MCF 10A (cell line): ENCODE data around the gene TMEM150B. TPM values are rescaled to one million over a fixed set of nuclear protein-coding genes. Genes with fewer than 3 reads are reported as not detected.

Experiments used
- BruUV-seq: library from RNA; stranded (reverse); fragments of 400-500 nt; replicated peaks from 2 replicates; lab custom pipeline; 2021; lab: Mats Ljungman, UMichigan
- CTCF ChIA-PET: fragments of 300-600 bp; sonication (Branson Sonifier 250); formaldehyde crosslinking; extraction: SDS; loops from one replicate; lab custom pipeline; 2021; ENCODE audit warnings: antibody characterized with exemption, inconsistent platforms; lab: Yijun Ruan, JAX
- POLR2A ChIA-PET: fragments of 300-600, 350-650 bp; sonication (Branson Sonifier 250); formaldehyde crosslinking; extraction: SDS; loops from one replicate; lab custom pipeline; 2020; ENCODE audit warnings: antibody characterized with exemption, inconsistent platforms; lab: Yijun Ruan, JAX
- DNase-seq: peaks from one replicate; pipeline ENCODE4 v3.0.0-alpha.2; 2018; ENCODE audit not compliant: unreplicated experiment
- H3K27ac Mint-ChIP-seq: one replicate; pipeline ENCODE4 v1.8.0; 2022; ENCODE audit warnings: mild to moderate bottlenecking, low read depth, mixed read lengths; ENCODE audit not compliant: unreplicated experiment
- H3K27me3 Mint-ChIP-seq: one replicate; pipeline ENCODE4 v1.8.0; 2022; ENCODE audit warnings: mixed read lengths; ENCODE audit not compliant: insufficient read depth, unreplicated experiment
- H3K36me3 Mint-ChIP-seq: one replicate; pipeline ENCODE4 v1.8.0; 2022; ENCODE audit warnings: mild to moderate bottlenecking, moderate library complexity, mixed read lengths; ENCODE audit not compliant: insufficient read depth, unreplicated experiment
- H3K4me1 Mint-ChIP-seq: one replicate; pipeline ENCODE4 v1.8.0; 2022; ENCODE audit warnings: mixed read lengths; ENCODE audit not compliant: insufficient read depth, unreplicated experiment
- H3K4me3 Mint-ChIP-seq: one replicate; pipeline ENCODE4 v1.8.0; 2022; ENCODE audit warnings: mild to moderate bottlenecking, moderate library complexity, mixed read lengths; ENCODE audit not compliant: unreplicated experiment
- H3K9me3 Mint-ChIP-seq: one replicate; pipeline ENCODE4 v1.8.0; 2022; ENCODE audit warnings: mixed read lengths; ENCODE audit not compliant: unreplicated experiment
- intact Hi-C: fragments of 100-400 bp; cut with micrococcal nuclease; formaldehyde crosslinking; loops from 2 replicates; pipeline ENCODE4 v1.14.1; 2022
- total RNA-seq: library from RNA; stranded (reverse); gene quantifications from 2 replicates; pipeline ENCODE4 v1.2.3, GENCODE V29; 2022
- TF ChIP-seq, protein P1 (sequence below): fragments of 200-600 bp; IDR thresholded peaks from one replicate; pipeline ENCODE4 v1.8.0; 2022; ENCODE audit warnings: antibody characterized with exemption, mild to moderate bottlenecking; ENCODE audit not compliant: unreplicated experiment

Gene TMEM150B
- total RNA-seq, 1 experiment from 2014 or later, result not detected

DNA sequence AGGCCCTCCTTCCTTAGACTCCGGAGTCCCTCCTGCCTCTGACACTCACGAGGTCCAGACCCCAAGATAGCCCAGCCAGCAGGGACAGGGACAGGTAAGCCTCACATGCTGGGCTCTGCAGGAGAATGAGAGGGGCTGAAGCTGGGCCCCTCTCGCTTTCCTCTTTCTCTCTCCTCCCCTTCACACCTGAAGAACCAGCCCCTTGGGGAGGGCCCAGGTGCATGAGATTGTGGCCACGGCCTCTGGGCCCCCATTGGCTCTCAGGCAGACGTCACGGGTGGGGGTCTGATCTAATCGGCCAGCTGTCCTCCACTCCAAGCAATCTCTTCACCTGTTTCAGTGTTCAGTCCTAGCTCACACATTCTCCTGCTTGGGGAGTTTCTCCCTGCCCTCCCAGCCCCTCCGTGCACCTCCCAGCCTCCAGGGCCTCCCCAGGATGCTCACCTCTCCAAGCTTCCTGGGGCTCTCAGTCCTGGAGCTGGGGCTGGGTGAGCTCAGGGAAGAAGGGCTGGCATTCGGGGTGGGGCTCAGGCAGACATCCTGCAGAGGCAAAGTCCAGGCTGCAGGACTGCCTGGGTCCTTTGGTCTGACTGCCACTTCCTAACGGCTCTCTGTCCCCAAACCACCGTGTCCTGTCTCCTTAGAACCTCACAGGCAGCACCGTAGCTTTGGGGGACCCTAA, 2.8 kb downstream of the TMEM150B start:
- H3K4me1 Mint-ChIP-seq, result peaks cover 6% of the 10 kb centered on the region
- H3K27ac Mint-ChIP-seq, result no peak overlapping the region
- intact Hi-C loops, result no loop called here
- POLR2A ChIA-PET, result interaction anchor here (0.6 to 1.5 kb wide), 7 partner anchors 11 to 84 kb away, joined by 3 to 6 read pairs (median 3); partner anchors contain the start of genes HSPBP1 and KMT5C
- no peaks in the 10 kb centered on the region for H3K9me3 Mint-ChIP-seq
- TF ChIP-seq, protein P1, sequence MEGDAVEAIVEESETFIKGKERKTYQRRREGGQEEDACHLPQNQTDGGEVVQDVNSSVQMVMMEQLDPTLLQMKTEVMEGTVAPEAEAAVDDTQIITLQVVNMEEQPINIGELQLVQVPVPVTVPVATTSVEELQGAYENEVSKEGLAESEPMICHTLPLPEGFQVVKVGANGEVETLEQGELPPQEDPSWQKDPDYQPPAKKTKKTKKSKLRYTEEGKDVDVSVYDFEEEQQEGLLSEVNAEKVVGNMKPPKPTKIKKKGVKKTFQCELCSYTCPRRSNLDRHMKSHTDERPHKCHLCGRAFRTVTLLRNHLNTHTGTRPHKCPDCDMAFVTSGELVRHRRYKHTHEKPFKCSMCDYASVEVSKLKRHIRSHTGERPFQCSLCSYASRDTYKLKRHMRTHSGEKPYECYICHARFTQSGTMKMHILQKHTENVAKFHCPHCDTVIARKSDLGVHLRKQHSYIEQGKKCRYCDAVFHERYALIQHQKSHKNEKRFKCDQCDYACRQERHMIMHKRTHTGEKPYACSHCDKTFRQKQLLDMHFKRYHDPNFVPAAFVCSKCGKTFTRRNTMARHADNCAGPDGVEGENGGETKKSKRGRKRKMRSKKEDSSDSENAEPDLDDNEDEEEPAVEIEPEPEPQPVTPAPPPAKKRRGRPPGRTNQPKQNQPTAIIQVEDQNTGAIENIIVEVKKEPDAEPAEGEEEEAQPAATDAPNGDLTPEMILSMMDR, result no peak
- peaks cover 10% of the 10 kb centered on the region for H3K36me3 Mint-ChIP-seq
- H3K4me3 Mint-ChIP-seq, result no peak overlapping the region
- CTCF ChIA-PET, result interaction anchor here (0.9 to 7.6 kb wide), 4 partner anchors 17 to 61 kb away, joined by 4 to 58 read pairs (median 5); no protein-coding TSS in a partner anchor
- no peak for DNase-seq
- BruUV-seq, result no TSS peak
- H3K27me3 Mint-ChIP-seq, result peaks cover 27% of the 10 kb centered on the region

DNA sequence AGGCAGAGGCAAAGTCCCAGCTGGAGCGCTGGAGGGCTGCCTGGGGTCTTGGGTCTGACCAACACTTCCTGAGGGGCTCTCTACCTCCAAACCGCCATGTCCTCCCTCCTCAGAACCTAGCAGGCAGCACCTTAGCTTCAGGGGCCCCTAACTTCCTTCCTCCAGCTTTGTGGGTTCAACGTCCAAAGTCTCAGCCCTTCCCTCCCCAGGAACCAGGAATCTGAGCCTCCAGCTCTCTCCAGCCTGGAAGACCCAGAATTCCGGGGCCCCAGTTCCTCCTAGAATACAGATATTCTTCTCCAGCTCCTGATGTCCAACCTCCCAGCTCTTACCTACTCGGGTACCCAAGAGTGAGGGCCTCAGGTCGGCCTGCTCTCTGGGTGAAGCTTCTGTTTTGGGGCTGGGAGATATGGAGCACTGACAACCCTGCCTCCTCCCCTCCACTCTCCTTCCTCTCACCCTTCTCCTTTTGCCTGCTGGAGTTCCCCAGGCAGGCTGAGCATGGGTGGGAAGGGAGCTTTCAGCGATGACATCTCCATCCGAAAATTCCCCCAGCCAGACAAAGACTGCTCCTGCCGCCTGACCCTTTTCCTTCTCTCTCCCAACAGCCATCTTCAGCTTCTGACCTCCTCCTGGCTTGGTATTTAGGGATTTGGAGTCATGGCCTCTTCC, 3.5 kb downstream of the TMEM150B start:
- intact Hi-C loops, result no loop called here
- Mint-ChIP-seq H3K4me3 (no peak overlapping the region), H3K27me3 (peaks cover 27% of the 10 kb centered on the region), H3K27ac (no peak overlapping the region), H3K36me3 (peaks cover 8% of the 10 kb centered on the region), H3K9me3 (no peaks in the 10 kb centered on the region), H3K4me1 (peaks cover 6% of the 10 kb centered on the region)
- DNase-seq, result no peak
- ChIA-PET CTCF (interaction anchor here (0.6 to 7.6 kb wide), 5 partner anchors 17 to 146 kb away, joined by 3 to 58 read pairs (median 4); no protein-coding TSS in a partner anchor), POLR2A (interaction anchor here (1.1 to 1.5 kb wide), 3 partner anchors 18 to 85 kb away, joined by 3 to 4 read pairs (median 3); partner anchors contain the start of genes HSPBP1 and KMT5C)
- BruUV-seq, result no TSS peak
- TF ChIP-seq, protein P1, result no peak

DNA sequence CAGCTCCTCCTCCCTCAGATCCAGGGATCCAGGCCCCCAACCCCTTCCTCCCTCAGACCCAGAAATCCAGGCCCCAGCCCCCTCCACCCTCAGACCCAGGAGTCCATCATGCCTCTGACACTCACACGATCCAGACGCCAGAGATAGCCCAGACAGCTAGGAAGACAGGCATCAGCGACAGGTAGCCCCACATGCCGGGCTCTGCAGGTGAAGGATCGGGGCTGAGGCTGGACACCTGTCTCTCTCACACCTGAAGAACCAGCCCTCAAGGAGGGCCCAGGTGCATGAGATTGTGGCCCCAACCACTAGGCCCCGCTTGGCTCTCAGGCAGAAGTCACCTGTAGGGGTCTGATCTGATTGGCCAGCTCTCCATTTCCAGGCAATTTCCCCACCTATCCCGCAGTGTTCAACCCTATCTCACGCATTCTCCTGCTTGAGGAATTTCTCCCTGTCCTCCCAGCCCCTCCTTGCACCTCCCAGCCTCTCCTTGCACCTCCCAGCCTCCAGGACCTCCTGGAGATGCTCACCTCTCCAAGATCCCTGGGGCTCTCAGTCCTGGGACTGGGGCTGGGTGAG, 4.2 kb downstream of the TMEM150B start:
- H3K27me3 Mint-ChIP-seq, result peaks cover 27% of the 10 kb centered on the region
- BruUV-seq, result no TSS peak
- ChIA-PET POLR2A (interaction anchor here (1.5 kb wide), 1 partner anchor 19 kb away, joined by 4 read pairs; the partner anchor contains the start of gene KMT5C), CTCF (interaction anchor here (0.6 to 7.6 kb wide), 5 partner anchors 19 to 226 kb away, joined by 3 to 58 read pairs (median 5); no protein-coding TSS in a partner anchor)
- H3K27ac Mint-ChIP-seq, result no peak overlapping the region
- H3K36me3 Mint-ChIP-seq, result peaks cover 1% of the 10 kb centered on the region
- DNase-seq, result no peak
- H3K9me3 Mint-ChIP-seq, result no peaks in the 10 kb centered on the region
- peaks cover 6% of the 10 kb centered on the region for H3K4me1 Mint-ChIP-seq
- intact Hi-C loops, result no loop called here
- TF ChIP-seq, protein P1, result no peak
- no peak overlapping the region for H3K4me3 Mint-ChIP-seq
